ENCODE data around the gene TMEM169. TPM values are rescaled to one million over a fixed set of nuclear protein-coding genes. Genes with fewer than 3 reads are reported as not detected.
"Not testable (repeated sequence)": the region's sequence is repeated elsewhere in the genome, so short reads cannot be mapped to it uniquely, and the experiment has no call there.

TMEM169 gene
- total RNA-seq, 3 donors from 2014 or later, result 0.29 to 0.76 (median 0.39) TPM

DNA sequence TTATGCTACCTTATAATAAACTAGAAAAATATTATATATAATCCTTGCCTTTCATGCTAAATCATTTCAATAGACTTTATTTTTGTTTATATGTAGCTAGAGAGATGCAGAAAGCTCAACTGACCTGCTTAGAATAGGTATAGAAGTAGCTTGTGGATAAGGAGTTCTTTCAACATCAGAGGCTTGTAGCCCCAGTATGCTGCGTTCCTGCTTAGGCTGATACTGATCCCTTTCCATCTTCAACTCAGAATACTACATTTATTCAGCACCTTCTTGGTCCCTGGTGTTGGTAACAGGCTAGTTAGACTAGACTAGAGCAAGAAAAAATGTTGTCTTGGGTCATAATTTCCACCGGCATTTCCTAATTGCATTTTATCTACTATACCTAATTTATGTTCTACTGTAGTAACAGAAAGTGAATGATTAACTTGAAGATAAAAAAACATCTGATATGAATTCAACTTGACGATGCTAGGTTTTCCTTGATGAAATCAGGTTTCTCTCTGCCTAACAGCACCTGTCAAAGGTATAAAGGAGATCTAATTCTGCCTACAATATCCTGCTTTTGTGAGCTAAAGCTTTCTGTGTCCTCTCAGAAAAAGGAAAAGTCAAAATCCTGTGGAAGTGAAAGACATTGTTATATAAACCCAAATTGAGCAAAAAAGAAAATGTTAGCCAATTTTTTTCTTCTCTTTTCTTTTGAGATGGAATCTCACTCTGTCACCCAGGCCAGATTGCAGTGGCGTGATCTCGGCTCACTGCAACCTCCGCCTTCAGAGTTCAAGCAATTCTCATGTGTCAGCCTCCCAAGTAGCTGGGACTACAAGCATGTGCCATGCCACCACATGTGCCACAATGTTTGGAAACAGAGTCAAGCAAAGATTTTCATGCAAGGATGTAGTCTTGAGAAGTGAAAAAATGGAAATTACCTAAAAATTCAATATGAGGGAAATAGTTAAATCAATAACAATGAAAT, 5.9 kb upstream of the TMEM169 start:
- Histone ChIP-seq H3K4me3 (no peak overlapping the region), H3K36me3 (ENCODE audit: low read depth) (no peaks in the 10 kb centered on the region), H3K4me1 (ENCODE audit: low read depth) (peaks cover 16% of the 10 kb centered on the region), H3K9me3 (no peaks in the 10 kb centered on the region)
- no peak for DNase-seq
- intact Hi-C loops (cut with DNase I, micrococcal nuclease), result no loop called here
- ATAC-seq, result peak; percentile 87
- TF ChIP-seq, protein P1, sequence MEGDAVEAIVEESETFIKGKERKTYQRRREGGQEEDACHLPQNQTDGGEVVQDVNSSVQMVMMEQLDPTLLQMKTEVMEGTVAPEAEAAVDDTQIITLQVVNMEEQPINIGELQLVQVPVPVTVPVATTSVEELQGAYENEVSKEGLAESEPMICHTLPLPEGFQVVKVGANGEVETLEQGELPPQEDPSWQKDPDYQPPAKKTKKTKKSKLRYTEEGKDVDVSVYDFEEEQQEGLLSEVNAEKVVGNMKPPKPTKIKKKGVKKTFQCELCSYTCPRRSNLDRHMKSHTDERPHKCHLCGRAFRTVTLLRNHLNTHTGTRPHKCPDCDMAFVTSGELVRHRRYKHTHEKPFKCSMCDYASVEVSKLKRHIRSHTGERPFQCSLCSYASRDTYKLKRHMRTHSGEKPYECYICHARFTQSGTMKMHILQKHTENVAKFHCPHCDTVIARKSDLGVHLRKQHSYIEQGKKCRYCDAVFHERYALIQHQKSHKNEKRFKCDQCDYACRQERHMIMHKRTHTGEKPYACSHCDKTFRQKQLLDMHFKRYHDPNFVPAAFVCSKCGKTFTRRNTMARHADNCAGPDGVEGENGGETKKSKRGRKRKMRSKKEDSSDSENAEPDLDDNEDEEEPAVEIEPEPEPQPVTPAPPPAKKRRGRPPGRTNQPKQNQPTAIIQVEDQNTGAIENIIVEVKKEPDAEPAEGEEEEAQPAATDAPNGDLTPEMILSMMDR (IDR thresholded peaks at IDR 0.05), result no peak

DNA sequence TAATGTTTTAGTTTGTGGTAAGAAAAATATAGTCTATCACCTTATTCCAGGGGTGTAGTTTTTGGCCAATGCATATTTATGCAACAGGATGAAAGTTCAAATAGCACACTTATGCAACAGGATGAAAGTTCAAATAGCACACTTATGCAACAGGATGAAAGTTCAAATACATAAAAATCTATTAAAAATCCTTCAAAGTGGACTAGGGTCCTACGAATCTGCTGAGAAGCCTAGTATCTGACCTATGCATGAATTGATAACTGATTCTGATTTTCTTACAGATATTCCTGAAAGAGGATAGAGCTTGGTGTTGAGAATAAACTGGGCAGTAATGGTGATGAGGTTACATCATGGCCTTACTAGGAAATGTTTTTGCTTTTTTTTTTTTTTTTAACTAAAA, 2.9 kb upstream of the TMEM169 start:
- no peak overlapping the region for H3K4me3 ChIP-seq
- no peaks in the 10 kb centered on the region for H3K36me3 ChIP-seq (ENCODE audit: low read depth)
- peaks cover 20% of the 10 kb centered on the region for H3K4me1 ChIP-seq (ENCODE audit: low read depth)
- intact Hi-C loops (cut with DNase I, micrococcal nuclease), result no loop called here
- DNase-seq (no peak), ATAC-seq (no peak)
- no peaks in the 10 kb centered on the region for H3K9me3 ChIP-seq
- TF ChIP-seq, protein P1 (IDR thresholded peaks at IDR 0.05), result no peak

DNA sequence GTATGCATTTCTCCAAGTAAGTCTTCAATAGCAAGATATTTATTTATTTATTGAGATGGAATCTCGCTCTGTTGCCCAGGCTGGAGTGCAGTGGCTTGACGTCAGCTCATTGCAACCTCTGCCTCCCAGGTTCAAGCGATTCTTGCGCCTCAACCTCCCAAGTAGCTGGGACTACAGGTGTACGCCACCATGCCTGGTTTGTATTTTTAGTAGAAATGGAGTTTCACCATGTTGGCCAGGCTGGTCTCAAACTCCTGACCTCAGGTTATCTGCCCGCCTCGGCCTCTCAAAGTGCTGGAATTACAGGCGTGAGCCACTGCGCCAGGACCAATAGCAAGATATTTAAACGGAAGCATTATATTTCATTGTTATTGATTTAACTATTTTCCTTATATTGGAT, 1.7 kb upstream of the TMEM169 start:
- ATAC-seq; H3K9me3 ChIP-seq; DNase-seq; intact Hi-C loops (cut with DNase I, micrococcal nuclease); H3K4me3 ChIP-seq; H3K36me3 ChIP-seq (ENCODE audit: low read depth): not testable (repeated sequence)
- peaks cover 20% of the 10 kb centered on the region for H3K4me1 ChIP-seq (ENCODE audit: low read depth)

DNA sequence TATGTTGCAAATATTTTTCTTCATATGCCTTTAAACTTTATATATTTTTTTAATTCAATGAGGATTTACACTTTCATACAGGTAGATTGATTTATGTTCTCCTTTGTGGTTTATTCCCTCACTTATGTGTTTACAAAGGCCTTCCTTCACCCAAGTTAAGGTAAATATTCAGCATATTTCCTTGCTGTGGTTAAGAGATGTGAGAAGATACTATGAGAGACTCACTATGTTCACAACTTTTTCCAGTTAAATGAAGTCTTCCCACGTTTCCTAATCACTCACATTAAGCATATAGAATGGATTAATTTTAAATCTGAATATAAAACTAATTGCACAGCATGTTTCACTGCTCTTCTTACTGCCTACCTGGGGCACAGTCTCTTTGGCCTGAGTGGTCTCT, 707 bp upstream of the TMEM169 start:
- ATAC-seq, result peak; percentile 1
- Histone ChIP-seq H3K4me3 (peak overlapping the region; percentile 31), H3K36me3 (ENCODE audit: low read depth) (no peaks in the 10 kb centered on the region), H3K9me3 (no peaks in the 10 kb centered on the region), H3K4me1 (ENCODE audit: low read depth) (peaks cover 17% of the 10 kb centered on the region)
- intact Hi-C loops (cut with DNase I, micrococcal nuclease), result no loop called here
- TF ChIP-seq, protein P1 (IDR thresholded peaks at IDR 0.05), result no peak
- no peak for DNase-seq

DNA sequence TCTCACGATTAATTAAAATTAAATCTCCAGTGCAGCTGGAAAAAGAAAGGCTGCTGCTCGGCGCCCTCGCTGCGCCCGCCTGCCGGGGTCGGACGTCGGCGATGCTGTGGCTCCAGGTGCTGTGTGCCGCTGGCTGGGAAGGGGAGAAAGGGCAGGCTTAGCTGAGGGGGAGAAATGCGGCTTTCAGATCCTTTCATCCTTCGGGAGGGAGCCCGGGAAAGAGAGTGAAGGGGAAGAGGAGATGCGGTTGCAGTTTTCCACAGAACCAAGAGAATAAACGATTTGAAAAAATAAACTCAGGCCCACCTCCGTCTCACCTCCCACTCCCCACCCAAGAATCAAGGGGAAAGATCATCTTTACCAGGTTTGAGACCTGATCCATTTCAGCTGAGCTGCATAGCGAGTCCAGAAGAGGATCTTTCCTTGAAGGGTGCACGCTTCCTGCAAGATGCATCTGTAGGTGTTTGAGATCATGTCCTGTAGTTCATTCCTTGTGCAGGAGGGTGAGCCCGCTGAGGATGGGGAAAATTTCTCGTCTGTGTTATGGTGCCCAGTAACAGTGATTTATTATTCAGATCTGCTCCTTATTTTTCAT, 495 bp downstream of the TMEM169 start:
- Histone ChIP-seq H3K4me3 (peak overlapping the region; percentile 31), H3K36me3 (ENCODE audit: low read depth) (no peaks in the 10 kb centered on the region), H3K4me1 (ENCODE audit: low read depth) (peaks cover 10% of the 10 kb centered on the region), H3K9me3 (no peaks in the 10 kb centered on the region)
- DNase-seq (peak in 1 of 3 donors; percentile 53), ATAC-seq (peak; percentile 16)
- intact Hi-C loops (cut with DNase I, micrococcal nuclease), result no loop called here
- TF ChIP-seq, protein P1 (IDR thresholded peaks at IDR 0.05), result no peak

DNA sequence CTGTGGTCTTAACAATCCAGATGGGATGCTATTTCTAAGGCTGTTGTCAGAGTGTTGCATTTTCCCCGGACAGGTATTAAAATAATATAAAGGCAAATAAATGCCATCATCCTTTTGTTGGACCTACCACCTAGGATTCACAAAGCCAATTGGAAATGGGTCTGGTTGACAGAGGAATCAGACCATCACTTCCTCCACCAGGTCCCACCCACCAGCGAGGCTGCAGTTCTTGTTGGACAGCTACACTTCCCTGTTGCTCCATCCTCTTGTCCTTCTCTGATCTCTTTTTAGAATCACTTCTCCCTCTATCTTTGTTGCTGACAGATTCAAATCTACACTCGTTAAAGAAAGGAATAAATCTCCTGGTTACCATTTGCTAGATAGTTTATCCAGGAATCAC, 1.1 kb downstream of the TMEM169 start:
- no peak for ATAC-seq
- Histone ChIP-seq H3K4me1 (ENCODE audit: low read depth) (peaks cover 10% of the 10 kb centered on the region), H3K9me3 (no peaks in the 10 kb centered on the region), H3K36me3 (ENCODE audit: low read depth) (no peaks in the 10 kb centered on the region), H3K4me3 (no peak overlapping the region)
- intact Hi-C loops (cut with DNase I, micrococcal nuclease), result no loop called here
- TF ChIP-seq, protein P1 (IDR thresholded peaks at IDR 0.05), result no peak
- DNase-seq, result no peak

All from mucosa of descending colon (tissue), 3 donors.